DMS53 treated with DMSO at 0.1 percent for 48 hours (cell line): ENCODE data around the gene COL5A1.

Source experiments
- DNase-seq: peaks from one replicate; lab custom pipeline; 2025; ENCODE audit not compliant: unreplicated experiment; lab: John Stamatoyannopoulos, UW

COL5A1 gene

GRCh38 chr9:134724202-134724911 is 82.8 kb downstream of the COL5A1 start:
- no peak for DNase-seq

- DNase-seq: no peak
Observed at GRCh38 chr9:134724912-134725604, 83.5 kb downstream of the COL5A1 start.

- no peak for DNase-seq
Observed at GRCh38 chr9:134725605-134725940, 84.0 kb downstream of the COL5A1 start.

GRCh38 chr9:134726026-134726721 is 84.6 kb downstream of the COL5A1 start:
- no peak for DNase-seq

GRCh38 chr9:134726722-134727034 is 85.1 kb downstream of the COL5A1 start:
- no peak for DNase-seq

GRCh38 chr9:134728021-134728795 is 86.6 kb downstream of the COL5A1 start:
- no peak for DNase-seq

GRCh38 chr9:134728801-134729495 is 87.3 kb downstream of the COL5A1 start:
- no peak for DNase-seq

- DNase-seq: no peak
Observed at GRCh38 chr9:134730011-134730760, 88.6 kb downstream of the COL5A1 start.

GRCh38 chr9:134730761-134731496 is 89.3 kb downstream of the COL5A1 start:
- DNase-seq: no peak

GRCh38 chr9:134731497-134732391 is 90.1 kb downstream of the COL5A1 start:
- no peak for DNase-seq

- DNase-seq: no peak
Observed at GRCh38 chr9:134732392-134733110, 90.9 kb downstream of the COL5A1 start.

- DNase-seq: no peak
Observed at GRCh38 chr9:134733480-134734232, 92.1 kb downstream of the COL5A1 start.

- no peak for DNase-seq
Observed at GRCh38 chr9:134734270-134734669, 92.7 kb downstream of the COL5A1 start.

- no peak for DNase-seq
Observed at GRCh38 chr9:134735441-134736175, 94.0 kb downstream of the COL5A1 start.

GRCh38 chr9:134736791-134737497 is 95.3 kb downstream of the COL5A1 start:
- no peak for DNase-seq
